Loucy (cell line): ENCODE measurements around the gene MYOM1.

ENCODE experiments used
- EZH2phosphoT487 ChIP-seq: fragments of 200-600 bp; IDR thresholded peaks from 2 replicates; pipeline ENCODE4 v1.6.1; 2018; ENCODE audit warnings: antibody characterized with exemption, mild to moderate bottlenecking, moderate library complexity, borderline replicate concordance
- TF ChIP-seq, protein P1 (sequence below): fragments of 200-600 bp; sonication (generic); conservative IDR thresholded peaks from 2 replicates; pipeline ENCODE4 v1.5.1; 2014; ENCODE audit warnings: mild to moderate bottlenecking, antibody characterized with exemption, low read length

DNA sequence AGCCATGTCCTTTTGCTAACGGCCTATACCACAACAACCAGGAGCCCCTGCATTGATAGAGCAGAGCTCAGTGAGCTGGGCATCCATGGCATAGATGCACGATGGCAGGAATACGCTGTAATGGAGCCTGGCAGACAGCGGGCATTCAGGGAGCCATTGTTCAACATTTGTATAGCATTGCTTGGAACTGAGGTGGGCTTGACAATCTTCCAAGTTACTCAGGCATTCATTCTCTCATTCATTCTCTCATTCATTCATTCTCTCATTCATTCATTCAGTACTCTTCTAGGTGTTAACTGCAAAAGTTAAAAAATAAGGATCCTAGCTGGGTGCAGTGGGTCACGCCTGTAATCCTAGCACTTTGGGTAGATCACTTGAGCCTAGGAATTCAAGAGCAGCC, 62.7 kb downstream of the MYOM1 start:
- TF ChIP-seq, protein P1, sequence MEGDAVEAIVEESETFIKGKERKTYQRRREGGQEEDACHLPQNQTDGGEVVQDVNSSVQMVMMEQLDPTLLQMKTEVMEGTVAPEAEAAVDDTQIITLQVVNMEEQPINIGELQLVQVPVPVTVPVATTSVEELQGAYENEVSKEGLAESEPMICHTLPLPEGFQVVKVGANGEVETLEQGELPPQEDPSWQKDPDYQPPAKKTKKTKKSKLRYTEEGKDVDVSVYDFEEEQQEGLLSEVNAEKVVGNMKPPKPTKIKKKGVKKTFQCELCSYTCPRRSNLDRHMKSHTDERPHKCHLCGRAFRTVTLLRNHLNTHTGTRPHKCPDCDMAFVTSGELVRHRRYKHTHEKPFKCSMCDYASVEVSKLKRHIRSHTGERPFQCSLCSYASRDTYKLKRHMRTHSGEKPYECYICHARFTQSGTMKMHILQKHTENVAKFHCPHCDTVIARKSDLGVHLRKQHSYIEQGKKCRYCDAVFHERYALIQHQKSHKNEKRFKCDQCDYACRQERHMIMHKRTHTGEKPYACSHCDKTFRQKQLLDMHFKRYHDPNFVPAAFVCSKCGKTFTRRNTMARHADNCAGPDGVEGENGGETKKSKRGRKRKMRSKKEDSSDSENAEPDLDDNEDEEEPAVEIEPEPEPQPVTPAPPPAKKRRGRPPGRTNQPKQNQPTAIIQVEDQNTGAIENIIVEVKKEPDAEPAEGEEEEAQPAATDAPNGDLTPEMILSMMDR: no peak
- no peak for TF ChIP-seq EZH2phosphoT487
